ENCODE measurements around the gene TSC2.

Gene TSC2

DNA sequence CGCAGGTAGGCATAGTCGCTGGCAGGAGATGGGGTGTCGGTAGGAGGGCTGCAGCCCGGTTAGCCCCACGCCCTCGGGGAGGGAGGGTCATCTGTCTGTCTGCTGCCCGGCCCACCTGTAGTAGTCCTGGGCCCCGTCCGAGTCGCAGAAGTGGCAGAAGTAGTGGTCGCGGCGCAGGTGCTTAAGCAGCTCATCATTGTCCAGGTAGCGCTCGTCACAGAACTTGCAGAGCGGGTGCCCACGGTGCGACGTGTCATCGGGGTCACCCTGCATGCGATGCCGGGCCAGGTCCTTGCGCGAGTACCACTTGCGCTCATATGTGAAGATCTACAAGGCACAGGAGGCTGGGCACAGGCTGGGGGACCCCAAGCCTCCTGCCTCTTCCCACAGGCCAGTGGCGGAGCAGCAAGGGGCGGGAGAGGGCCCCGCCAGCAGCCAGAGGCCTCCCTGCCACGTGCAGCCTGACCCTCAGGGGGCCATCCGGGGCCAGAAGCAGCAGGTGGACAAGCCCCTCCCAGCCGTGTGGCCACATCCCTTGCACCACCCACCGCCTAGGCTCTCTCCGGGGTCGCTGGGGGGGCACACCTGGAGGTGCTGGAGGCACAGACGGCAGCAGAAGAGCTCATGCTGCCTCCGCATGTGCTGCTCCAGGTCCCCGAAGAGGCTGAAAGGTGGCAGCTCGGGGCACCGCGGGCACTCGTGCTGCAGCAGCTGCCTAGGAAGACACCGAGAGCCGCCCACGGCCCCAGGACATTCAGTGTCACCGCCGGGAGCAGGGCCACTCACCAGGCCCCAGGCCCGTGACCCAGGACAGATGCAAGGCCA is 45.2 kb upstream of the TSC2 start:
- DNase-seq (ENCODE audit: insufficient read length, low spot score) (no peak), FAIRE-seq (no peak)
- TF ChIP-seq, protein P1, sequence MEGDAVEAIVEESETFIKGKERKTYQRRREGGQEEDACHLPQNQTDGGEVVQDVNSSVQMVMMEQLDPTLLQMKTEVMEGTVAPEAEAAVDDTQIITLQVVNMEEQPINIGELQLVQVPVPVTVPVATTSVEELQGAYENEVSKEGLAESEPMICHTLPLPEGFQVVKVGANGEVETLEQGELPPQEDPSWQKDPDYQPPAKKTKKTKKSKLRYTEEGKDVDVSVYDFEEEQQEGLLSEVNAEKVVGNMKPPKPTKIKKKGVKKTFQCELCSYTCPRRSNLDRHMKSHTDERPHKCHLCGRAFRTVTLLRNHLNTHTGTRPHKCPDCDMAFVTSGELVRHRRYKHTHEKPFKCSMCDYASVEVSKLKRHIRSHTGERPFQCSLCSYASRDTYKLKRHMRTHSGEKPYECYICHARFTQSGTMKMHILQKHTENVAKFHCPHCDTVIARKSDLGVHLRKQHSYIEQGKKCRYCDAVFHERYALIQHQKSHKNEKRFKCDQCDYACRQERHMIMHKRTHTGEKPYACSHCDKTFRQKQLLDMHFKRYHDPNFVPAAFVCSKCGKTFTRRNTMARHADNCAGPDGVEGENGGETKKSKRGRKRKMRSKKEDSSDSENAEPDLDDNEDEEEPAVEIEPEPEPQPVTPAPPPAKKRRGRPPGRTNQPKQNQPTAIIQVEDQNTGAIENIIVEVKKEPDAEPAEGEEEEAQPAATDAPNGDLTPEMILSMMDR (IDR thresholded peaks at IDR 0.05; ENCODE audit: insufficient read depth, missing control alignments) = no peak

DNA sequence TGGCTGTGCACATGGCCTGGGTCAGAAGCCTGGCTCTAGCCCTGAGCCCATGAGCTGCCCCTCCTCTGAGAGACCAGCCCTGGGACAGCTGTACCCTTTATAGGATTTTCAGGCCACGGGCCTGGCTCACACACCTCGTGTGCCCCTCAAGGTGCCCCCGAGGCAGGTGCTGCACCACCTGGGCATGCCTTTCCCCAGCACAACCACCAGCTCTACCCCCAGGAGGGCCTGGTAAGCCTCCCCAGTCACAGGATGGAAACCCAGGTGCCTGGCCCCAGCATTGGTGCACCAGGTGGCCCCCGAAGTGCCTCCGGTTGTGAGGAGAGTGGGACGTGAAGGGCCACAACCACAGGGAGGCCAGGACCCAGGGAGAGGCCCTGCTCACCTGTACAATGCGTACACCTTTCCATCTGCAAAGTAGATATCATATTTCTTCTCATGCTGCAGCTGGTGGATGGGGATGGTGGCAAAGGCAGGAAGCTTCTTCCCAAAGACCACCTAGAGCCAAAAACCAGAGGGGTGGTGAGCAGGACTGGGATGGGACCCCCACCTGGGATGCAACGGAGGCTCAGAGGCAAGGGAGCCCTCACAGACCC is 44.5 kb upstream of the TSC2 start:
- TF ChIP-seq, protein P1 (IDR thresholded peaks at IDR 0.05; ENCODE audit: insufficient read depth, missing control alignments) = no peak
- no peak for FAIRE-seq
- DNase-seq (ENCODE audit: insufficient read length, low spot score) = no peak

DNA sequence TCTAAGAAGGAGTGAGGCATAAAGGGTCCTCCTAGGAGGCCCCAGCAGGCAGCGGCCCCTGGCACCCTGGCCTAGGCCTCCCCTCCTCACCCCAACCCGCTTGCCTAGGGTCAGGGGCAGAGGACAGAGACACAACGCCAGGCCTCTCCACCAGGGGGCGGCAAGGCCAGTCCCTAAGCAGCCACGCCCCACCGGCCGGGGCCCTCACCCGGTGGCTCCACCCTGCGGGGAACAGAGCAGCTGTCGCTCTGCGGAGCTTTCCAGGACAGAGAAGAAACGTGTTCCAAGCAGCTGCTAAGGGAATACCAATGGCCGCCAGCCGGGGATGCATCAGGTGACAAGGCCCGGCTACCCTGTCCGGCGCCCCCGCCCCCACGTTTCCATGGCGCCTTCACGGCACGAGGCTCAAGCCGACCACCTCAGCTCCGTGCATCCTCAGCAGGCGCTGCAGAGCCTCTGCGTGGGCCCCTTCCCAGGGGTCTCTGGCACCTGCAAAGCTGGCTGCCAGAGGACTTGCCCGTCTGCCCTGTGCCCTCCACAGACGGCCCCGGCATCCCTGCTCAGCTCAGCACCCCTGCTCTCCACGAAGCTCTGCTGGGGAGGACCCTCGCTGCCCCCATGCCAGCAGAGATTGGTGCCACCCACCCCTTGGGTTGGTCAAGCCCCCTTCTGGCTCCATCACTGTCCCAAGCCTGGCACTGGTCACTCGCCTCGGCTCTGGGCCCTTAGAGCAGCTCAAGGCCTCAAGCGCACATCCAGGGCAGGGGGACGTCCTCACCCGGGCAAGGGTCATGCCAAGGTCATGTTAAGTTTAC is 43.8 kb upstream of the TSC2 start:
- TF ChIP-seq, protein P1 (IDR thresholded peaks at IDR 0.05; ENCODE audit: insufficient read depth, missing control alignments) = peak; percentile 85
- no peak for FAIRE-seq
- DNase-seq (ENCODE audit: insufficient read length, low spot score) = peak; percentile 96

DNA sequence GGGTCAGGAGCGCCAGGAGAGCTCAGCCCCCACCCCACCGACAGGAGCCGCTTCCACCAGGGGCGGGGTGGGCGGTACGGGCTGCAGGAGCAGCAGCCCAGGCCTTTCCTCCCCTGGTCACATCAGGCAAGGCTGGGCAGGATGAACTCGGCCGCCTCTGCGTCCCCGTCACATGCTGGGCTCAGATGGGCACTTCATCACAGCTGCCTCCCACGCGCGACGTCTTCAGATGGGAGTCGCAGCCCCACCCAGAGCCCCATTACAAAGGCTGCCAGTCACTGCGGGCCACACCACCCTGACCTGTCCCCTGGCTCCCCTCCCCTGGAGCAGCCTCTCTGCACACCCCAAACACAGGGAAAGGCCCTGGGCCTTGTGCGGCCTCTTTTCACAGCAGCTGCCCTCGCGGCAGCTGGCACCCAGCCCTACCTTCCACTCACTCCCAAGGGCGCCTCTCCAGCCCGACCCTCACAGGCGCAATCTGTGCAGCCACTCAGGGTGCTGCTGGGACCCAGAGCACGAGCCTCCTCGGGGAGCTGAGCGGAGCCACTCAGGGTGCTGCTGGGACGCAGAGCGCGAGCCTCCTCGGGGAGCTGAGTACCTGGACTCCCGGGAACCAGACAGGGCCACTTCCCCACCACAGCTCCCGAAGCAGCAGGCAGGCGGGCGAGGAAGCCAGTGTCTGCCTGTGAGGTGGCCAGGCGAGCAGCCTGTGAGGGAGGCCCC is 42.8 kb upstream of the TSC2 start:
- FAIRE-seq (no peak), DNase-seq (ENCODE audit: insufficient read length, low spot score) (no peak)
- TF ChIP-seq, protein P1 (IDR thresholded peaks at IDR 0.05; ENCODE audit: insufficient read depth, missing control alignments) = no peak

DNA sequence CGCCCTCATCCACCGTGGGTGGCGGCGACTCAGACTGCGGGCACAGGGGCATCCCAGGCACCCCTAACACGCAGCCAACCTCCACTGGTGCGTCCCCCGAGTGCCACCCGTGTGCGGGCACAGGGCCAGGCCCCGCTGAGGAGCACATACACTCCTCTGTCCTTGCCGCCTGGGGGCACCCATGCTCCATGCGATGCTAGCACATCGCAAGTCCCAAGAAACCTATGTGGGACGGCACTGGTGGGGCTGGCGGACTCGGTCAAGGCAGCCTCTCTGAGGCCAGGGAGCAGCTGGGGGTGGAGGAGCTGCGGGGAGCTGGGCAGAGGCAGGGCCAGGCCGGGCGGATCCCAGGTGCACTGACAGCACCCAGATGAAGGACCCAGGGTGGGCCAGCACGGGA is 42.1 kb upstream of the TSC2 start:
- no peak for DNase-seq (ENCODE audit: insufficient read length, low spot score)
- no peak for FAIRE-seq
- TF ChIP-seq, protein P1 (IDR thresholded peaks at IDR 0.05; ENCODE audit: insufficient read depth, missing control alignments) = peak; percentile 69

DNA sequence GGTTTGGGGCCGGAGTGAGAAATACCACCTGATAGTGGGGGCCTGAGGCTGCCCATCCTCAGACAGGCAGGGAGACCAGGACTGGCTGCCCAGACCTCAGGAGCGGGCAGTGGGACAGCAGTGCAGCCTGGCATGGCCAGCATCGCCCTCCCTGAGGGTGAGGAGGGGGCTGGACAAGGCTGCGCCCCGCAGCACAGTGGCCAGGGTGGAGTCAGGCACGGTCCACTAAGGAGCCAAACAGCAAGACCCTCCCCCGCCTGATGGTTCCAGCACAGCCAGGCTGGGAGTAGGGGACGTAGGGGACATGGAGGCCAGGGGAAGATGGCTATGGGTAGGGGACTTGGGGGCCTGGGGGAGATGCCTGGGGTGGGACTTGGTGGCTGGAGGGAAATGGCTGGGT is 41.5 kb upstream of the TSC2 start:
- DNase-seq (ENCODE audit: insufficient read length, low spot score) = no peak
- no peak for FAIRE-seq
- TF ChIP-seq, protein P1 (IDR thresholded peaks at IDR 0.05; ENCODE audit: insufficient read depth, missing control alignments) = no peak

Data from D721Med (cell line).